GM23248 (cell line): ENCODE data around the gene RAPSN.

Experiments used
- EZH2 ChIP-seq: fragments of 200-600 bp; sonication (generic); IDR thresholded peaks from 2 replicates; pipeline ENCODE4 v1.6.1; 2018; ENCODE audit warnings: antibody characterized with exemption, mild to moderate bottlenecking; ENCODE audit not compliant: insufficient read depth, poor library complexity, severe bottlenecking
- EZH2phosphoT487 ChIP-seq: fragments of 200-600 bp; sonication (generic); IDR thresholded peaks from 2 replicates; pipeline ENCODE4 v1.6.1; 2018; ENCODE audit warnings: antibody characterized with exemption, moderate library complexity, mild to moderate bottlenecking, low read depth; ENCODE audit not compliant: insufficient read depth

GRCh38 chr11:47390422-47390760 lies 58.5 kb downstream of the RAPSN start:
- TF ChIP-seq EZH2 = no peak
- no peak for TF ChIP-seq EZH2phosphoT487
